Amygdala (tissue), 56 donors: ENCODE results near the gene FMO5.
"Not testable (repeated sequence)": the region's sequence is repeated elsewhere in the genome, so short reads cannot be mapped to it uniquely, and the experiment has no call there.

Experiments
- DNase-seq, 56 donors: peaks; one replicate each; lab custom pipeline; 2025; lab: John Stamatoyannopoulos, UW

FMO5 gene

DNA sequence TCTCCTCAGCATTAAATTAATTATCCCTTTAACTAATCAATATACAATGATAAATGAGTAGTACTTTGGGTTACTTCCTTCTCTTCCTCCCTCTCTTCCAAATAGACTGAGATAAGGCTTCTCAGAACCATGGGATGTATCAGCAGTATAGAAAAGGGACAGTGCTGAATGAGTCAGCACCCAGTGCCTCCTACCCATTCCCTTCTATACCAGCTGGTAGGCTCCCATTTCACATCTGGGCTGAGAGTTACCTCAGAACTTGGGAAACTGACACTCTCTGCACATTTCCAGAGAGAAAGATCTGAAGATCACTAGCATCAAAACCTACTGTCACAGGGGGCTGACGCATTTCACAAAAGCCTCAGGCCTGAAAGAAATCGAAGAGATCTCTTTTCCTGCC lies 68.0 kb downstream of the FMO5 start:
- DNase-seq: not testable (repeated sequence)

DNA sequence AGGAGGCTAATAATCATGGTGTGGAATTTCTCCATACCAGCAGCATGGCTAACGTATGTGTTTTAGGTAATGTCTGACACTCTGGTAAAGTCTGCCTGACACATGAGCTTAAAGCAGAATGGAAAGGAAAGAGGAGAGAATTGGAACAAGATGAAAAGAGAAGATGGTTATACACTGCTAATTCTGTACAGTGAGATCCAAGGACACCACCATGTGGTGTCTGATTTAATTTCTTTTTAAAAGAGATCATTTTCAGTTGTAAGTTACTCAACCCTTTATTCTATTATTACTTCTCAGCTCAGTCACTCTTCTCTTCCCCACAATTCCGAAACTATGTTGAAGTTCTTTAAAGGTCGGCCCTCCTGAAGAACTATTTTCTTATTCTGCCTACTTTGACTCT lies 68.5 kb downstream of the FMO5 start:
- DNase-seq: no peak

DNA sequence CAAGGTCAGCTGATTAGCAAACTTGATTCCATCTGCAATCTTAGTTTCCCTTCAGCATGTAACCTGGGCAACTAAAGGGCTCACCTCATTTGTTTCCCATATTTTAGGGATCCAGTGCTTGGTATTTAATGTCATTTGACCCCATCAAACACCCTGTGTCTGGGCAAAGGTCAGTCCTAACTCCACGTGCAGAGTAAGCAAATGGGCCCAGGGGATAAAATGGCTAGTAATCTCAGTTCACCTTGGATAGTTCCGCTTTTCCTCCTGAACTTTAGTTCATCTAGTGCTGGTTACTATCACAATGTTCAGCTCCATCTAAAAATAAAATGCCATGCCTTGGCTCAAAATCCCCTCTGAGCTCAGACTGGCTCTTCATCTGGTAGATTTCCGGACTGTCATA lies 72.4 kb downstream of the FMO5 start:
- DNase-seq: no peak

DNA sequence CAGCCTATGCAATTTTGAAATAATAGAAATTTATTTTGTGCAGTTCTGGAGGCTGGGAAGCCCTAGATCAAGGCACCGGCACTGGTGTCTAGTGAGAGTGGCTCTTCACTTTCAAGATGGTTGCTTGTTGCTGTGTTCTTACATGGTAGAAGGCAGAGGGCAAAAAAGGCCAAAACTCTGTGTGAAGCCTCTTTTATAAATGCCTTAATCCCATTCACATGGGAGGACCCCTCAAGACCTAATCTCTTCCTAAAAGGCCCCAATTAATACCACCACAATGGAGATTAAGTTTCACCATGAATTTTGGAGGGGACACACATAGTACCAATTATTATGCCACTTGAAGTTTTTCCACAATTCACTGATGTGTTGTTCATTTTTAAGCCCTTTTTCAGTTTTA lies 73.9 kb downstream of the FMO5 start:
- DNase-seq: no peak

DNA sequence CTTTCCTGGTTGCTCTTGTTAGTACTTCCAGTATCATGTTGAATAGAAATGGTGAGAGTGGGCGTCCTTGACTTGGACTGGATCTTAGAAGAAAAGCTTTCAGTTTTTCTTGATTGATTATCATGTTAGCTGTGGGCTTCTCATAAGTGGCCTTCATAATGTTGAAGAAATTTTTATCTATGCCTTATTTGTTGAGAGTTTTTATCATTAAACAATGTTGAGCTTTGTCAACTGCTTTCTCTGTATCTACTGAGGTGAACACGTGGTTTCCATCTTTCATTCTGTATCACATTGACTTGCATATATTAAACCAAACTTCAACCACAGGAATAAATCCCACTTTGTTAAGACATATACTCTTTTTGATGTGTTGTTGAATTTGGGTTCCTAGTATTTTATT lies 82.3 kb downstream of the FMO5 start:
- no peak for DNase-seq
